OCI-LY7 (cell line): ENCODE data around the gene CCNE1. TPM values are rescaled to one million over a fixed set of nuclear protein-coding genes. Genes with fewer than 3 reads are reported as not detected.

Source experiments
- BruUV-seq: library from RNA; stranded (reverse); fragments of 400-500 nt; replicated peaks from 2 replicates; lab custom pipeline; 2021; lab: Mats Ljungman, UMichigan
- CTCF ChIA-PET: fragments of 300-600 bp; sonication (Branson Sonifier 250); formaldehyde crosslinking; loops from one replicate; lab custom pipeline; 2022; ENCODE audit warnings: antibody characterized with exemption; ENCODE audit not compliant: unreplicated experiment; lab: Charles Lee
- POLR2A ChIA-PET: fragments of 300-600 bp; sonication (Branson Sonifier 250); formaldehyde crosslinking; loops from one replicate; lab custom pipeline; 2022; ENCODE audit warnings: antibody characterized with exemption; lab: Charles Lee
- DNase-seq: peaks from one replicate; pipeline ENCODE4 v3.0.0-alpha.2; 2015; ENCODE audit warnings: low spot score
- H2AFZ ChIP-seq: fragments of 200-600 bp; sonication (generic), shearing (Covaris generic); 2 replicates; pipeline ENCODE4 v1.6.1; 2014; ENCODE audit warnings: mild to moderate bottlenecking, antibody characterized with exemption, low read length, moderate library complexity
- H3K27ac ChIP-seq: fragments of 200-600 bp; sonication (generic); 2 replicates; pipeline ENCODE4 v1.5.1; 2014; ENCODE audit warnings: mixed run types, low read depth, mild to moderate bottlenecking, moderate library complexity, low read length, inconsistent platforms; ENCODE audit not compliant: poor library complexity, severe bottlenecking
- H3K36me3 ChIP-seq: fragments of 200-600 bp; sonication (generic); 2 replicates; pipeline ENCODE4 v1.6.1; 2014; ENCODE audit warnings: mild to moderate bottlenecking, antibody characterized with exemption, low read length, moderate library complexity, mixed read lengths; ENCODE audit not compliant: insufficient read depth
- H3K4me1 ChIP-seq: fragments of 200-600 bp; sonication (generic); 2 replicates; pipeline ENCODE4 v1.5.1; 2014; ENCODE audit warnings: mild to moderate bottlenecking, low read length; ENCODE audit not compliant: insufficient read depth, poor library complexity, severe bottlenecking
- H3K4me2 ChIP-seq: fragments of 200-600 bp; sonication (generic); 2 replicates; pipeline ENCODE4 v1.6.1; 2014; ENCODE audit warnings: mild to moderate bottlenecking, low read length
- H3K4me3 ChIP-seq: fragments of 200-600 bp; sonication (generic); 2 replicates; pipeline ENCODE4 v1.5.1; 2014; ENCODE audit warnings: mild to moderate bottlenecking, low read depth, low read length; ENCODE audit not compliant: poor library complexity, severe bottlenecking
- H3K79me2 ChIP-seq: fragments of 200-600 bp; sonication (generic); 2 replicates; pipeline ENCODE4 v1.6.1; 2016; ENCODE audit warnings: low read depth, mild to moderate bottlenecking, low read length, moderate library complexity, mixed read lengths; ENCODE audit not compliant: insufficient read depth
- H3K9me2 ChIP-seq: fragments of 200-600 bp; sonication (generic); 2 replicates; pipeline ENCODE4 v1.6.1; 2016; ENCODE audit warnings: mild to moderate bottlenecking, low read length, mixed read lengths; ENCODE audit not compliant: insufficient read depth
- H3K9me3 ChIP-seq: fragments of 200-600 bp; sonication (generic); 2 replicates; pipeline ENCODE4 v1.6.1; 2014; ENCODE audit warnings: mild to moderate bottlenecking, mixed run types, low read length, mixed read lengths
- H4K20me1 ChIP-seq: fragments of 200-600 bp; sonication (generic); 2 replicates; pipeline ENCODE4 v1.6.1; 2014; ENCODE audit warnings: mild to moderate bottlenecking, antibody characterized with exemption, low read length, moderate library complexity, mixed read lengths; ENCODE audit not compliant: insufficient read depth
- EZH2phosphoT487 ChIP-seq: fragments of 200-600 bp; sonication (generic); IDR thresholded peaks from 2 replicates; pipeline ENCODE4 v1.6.1; 2018; ENCODE audit warnings: low read depth, borderline replicate concordance, mild to moderate bottlenecking, mixed run types, antibody characterized with exemption, low read length, moderate library complexity, mixed read lengths
- intact Hi-C: fragments of 100-400 bp; cut with micrococcal nuclease; formaldehyde crosslinking; loops from one replicate; pipeline ENCODE4 v1.10.0; 2022; ENCODE audit not compliant: unreplicated experiment
- total RNA-seq, 2 experiments: library from RNA; depleted of rRNA in 1 of 2; stranded (reverse); fragments of >200 nt in 1 of 2; shearing (Covaris generic) in 1 of 2; gene quantifications; 2 replicates each; pipeline ENCODE4 v1.2.3, GENCODE V29; 2014 to 2022
- TF ChIP-seq, protein P1 (sequence below): fragments of 200-600 bp; sonication (generic); conservative IDR thresholded peaks from 2 replicates; pipeline ENCODE4 v1.5.1; 2014; ENCODE audit warnings: mild to moderate bottlenecking, antibody characterized with exemption, low read length, moderate library complexity, mixed read lengths

Gene CCNE1
- total RNA-seq, 2 experiments from 2014 or later, result 23.2 to 36.1 TPM

DNA sequence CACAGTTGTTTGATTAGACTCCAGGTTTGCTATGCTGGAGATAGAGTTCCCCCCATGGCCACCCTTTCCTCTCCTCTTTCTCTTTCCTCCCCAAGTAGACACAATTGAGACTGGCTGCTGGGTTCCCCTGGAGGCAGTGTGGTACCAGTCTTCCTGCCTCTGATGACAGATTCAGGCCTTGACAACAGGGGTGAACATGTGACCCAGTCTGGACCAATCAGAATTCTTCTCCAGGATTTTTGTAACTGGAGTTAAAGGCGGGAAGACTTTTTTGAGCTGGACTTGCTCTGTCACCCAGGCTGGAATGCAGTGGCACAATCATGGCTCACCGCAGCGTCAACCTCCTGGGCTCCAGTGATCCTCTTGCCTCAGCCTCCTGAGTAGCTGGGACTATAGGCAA lies 48.7 kb downstream of the CCNE1 start:
- H2AFZ ChIP-seq, result no peak overlapping the region
- H3K9me3 ChIP-seq, result no peaks in the 10 kb centered on the region
- ChIA-PET POLR2A (interaction anchor here (0.9 to 1.3 kb wide), 2 partner anchors 10 to 15 kb away, joined by 3 to 5 read pairs; no protein-coding TSS in a partner anchor), CTCF (no interaction called here)
- BruUV-seq, result no TSS peak
- intact Hi-C loops, result no loop called here
- no peak overlapping the region for H3K4me3 ChIP-seq
- TF ChIP-seq EZH2phosphoT487, result no peak
- TF ChIP-seq, protein P1, sequence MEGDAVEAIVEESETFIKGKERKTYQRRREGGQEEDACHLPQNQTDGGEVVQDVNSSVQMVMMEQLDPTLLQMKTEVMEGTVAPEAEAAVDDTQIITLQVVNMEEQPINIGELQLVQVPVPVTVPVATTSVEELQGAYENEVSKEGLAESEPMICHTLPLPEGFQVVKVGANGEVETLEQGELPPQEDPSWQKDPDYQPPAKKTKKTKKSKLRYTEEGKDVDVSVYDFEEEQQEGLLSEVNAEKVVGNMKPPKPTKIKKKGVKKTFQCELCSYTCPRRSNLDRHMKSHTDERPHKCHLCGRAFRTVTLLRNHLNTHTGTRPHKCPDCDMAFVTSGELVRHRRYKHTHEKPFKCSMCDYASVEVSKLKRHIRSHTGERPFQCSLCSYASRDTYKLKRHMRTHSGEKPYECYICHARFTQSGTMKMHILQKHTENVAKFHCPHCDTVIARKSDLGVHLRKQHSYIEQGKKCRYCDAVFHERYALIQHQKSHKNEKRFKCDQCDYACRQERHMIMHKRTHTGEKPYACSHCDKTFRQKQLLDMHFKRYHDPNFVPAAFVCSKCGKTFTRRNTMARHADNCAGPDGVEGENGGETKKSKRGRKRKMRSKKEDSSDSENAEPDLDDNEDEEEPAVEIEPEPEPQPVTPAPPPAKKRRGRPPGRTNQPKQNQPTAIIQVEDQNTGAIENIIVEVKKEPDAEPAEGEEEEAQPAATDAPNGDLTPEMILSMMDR, result no peak
- H4K20me1 ChIP-seq, result no peaks in the 10 kb centered on the region
- H3K4me2 ChIP-seq, result no peak overlapping the region
- no peaks in the 10 kb centered on the region for H3K79me2 ChIP-seq
- H3K36me3 ChIP-seq, result no peaks in the 10 kb centered on the region
- H3K27ac ChIP-seq, result no peak overlapping the region
- H3K4me1 ChIP-seq, result no peaks in the 10 kb centered on the region
- no peaks in the 10 kb centered on the region for H3K9me2 ChIP-seq
- peak; percentile 23 for DNase-seq

DNA sequence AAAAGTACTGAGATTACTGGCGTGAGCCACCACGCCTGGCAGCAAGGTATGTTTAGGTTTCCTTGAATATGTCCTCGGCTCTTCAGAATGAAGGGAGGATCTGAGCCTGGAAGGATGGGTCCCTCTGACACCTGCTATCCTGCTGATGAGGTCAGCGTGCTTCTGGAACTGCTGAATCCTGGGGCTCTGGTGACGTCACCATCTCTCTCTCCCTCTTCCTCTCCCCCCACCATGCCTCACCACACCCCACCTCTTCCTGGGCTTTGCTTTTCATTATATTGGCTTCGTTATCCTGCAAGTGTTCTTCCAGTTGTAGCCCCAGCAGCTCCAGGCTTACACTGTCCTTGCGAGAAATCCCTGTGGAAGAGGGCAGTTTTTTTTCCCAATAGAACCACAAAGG lies 49.8 kb downstream of the CCNE1 start:
- intact Hi-C loops, result no loop called here
- Histone ChIP-seq H3K9me2 (no peaks in the 10 kb centered on the region), H4K20me1 (no peaks in the 10 kb centered on the region), H3K4me3 (no peak overlapping the region), H3K27ac (no peak overlapping the region), H3K79me2 (no peaks in the 10 kb centered on the region), H3K36me3 (no peaks in the 10 kb centered on the region), H2AFZ (no peak overlapping the region), H3K4me1 (no peaks in the 10 kb centered on the region), H3K9me3 (no peaks in the 10 kb centered on the region), H3K4me2 (no peak overlapping the region)
- no peak for TF ChIP-seq EZH2phosphoT487
- TF ChIP-seq, protein P1, result no peak
- CTCF ChIA-PET, result no interaction called here
- no TSS peak for BruUV-seq
- no peak for DNase-seq
- POLR2A ChIA-PET, result interaction anchor here (1.3 kb wide), 1 partner anchor 9 kb away, joined by 3 read pairs; no protein-coding TSS in a partner anchor

DNA sequence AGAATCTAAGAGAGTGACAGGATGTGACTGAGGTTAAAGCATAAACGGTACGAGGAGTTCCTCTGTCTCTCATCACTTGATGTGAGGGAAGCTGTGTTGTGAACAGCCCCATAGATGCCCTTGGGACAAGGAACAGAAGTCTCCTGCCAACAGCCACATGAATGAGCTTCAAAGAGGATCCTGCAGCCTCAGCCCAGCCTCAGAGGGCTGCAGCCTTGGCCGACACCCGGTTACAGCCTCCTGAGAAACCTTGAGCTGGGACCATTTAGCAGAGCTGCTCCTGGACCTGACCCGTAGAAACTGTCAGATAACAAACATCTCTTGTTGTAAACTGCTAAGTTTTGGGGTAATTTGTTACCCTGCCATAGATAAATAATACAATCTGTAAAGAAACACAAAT lies 54.2 kb downstream of the CCNE1 start:
- H3K4me1 ChIP-seq, result no peaks in the 10 kb centered on the region
- H4K20me1 ChIP-seq, result no peaks in the 10 kb centered on the region
- no peaks in the 10 kb centered on the region for H3K36me3 ChIP-seq
- no peak overlapping the region for H3K4me2 ChIP-seq
- intact Hi-C loops, result no loop called here
- DNase-seq, result no peak
- no peak overlapping the region for H2AFZ ChIP-seq
- no peaks in the 10 kb centered on the region for H3K9me2 ChIP-seq
- no peaks in the 10 kb centered on the region for H3K9me3 ChIP-seq
- ChIA-PET CTCF (no interaction called here), POLR2A (no interaction called here)
- TF ChIP-seq, protein P1, result no peak
- TF ChIP-seq EZH2phosphoT487, result no peak
- no peak overlapping the region for H3K27ac ChIP-seq
- no peak overlapping the region for H3K4me3 ChIP-seq
- BruUV-seq, result no TSS peak
- H3K79me2 ChIP-seq, result no peaks in the 10 kb centered on the region
